ENCODE data around the gene PARP3.

The PARP3 gene

DNA sequence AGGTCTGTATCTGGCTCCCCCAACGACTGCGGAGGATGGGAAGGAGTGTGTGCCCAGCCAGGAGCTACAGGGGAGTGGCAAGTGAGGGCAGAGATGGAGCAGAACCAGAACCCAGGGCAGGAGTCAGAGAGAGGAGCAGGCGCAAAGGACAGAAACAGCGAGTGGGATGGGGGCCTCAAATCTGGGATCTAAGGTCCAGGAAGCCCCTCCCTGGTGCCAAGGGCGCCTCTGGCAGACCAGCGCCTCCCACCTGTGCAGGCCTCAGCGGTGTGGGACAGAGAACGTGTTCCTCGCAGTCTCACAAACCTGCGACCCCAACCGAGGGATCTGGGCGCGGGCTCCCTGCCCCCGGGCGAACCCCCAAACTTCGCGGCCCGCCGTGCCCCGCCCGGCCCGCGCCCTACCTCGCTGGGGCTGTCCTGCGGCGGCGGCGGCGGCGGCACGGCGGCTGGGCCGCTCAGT, 24.8 kb downstream of the PARP3 start:
- DNase-seq (ENCODE audit: low read depth in 2 of 2), result no peak

DNA sequence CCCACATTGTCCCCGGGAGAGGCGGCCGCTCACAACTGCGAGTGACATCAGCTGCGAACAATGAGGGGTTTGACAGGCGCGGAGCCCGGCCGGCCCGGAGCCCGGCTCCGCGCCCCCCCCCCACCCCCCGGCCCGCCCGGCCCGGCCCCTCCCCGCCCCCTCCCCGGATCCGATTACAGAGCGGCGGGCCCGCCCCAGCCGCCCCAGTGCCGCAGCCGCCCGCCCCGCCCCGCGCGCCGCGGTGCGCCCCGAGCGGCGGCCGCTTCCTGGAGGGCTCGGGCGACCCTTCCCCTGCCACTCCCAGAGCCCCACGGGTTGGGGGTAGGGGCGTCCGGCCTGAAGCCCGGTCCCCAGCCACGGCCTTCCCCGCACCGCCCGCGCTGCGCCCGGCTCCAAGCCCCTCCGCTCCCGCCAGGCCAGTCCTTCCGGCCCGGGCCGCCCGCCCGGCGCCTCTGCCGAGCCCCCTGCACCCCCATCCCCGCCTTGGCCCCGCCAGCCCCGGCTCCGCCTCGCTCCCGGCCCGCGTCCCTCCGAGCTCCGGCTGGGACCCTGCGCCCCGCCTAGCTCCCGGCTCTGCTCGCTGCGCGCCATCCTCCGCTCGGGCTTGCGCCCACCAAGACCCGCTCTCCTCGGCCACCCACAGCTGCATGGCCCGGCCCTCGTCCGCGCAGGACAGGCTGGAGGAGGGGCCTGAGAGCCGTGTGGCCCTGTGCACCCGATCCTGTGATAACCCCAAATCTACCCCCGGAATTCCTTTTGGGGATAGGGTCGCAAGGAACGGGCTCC, 25.4 kb downstream of the PARP3 start, which contains the start of gene PCBP4:
PCBP4 (minus strand) TSS at position 71 of the 786 bp plus-strand sequence. CDS start 6,214 bp downstream, outside the sequence.
- DNase-seq (ENCODE audit: low read depth in 2 of 2), result no peak

DNA sequence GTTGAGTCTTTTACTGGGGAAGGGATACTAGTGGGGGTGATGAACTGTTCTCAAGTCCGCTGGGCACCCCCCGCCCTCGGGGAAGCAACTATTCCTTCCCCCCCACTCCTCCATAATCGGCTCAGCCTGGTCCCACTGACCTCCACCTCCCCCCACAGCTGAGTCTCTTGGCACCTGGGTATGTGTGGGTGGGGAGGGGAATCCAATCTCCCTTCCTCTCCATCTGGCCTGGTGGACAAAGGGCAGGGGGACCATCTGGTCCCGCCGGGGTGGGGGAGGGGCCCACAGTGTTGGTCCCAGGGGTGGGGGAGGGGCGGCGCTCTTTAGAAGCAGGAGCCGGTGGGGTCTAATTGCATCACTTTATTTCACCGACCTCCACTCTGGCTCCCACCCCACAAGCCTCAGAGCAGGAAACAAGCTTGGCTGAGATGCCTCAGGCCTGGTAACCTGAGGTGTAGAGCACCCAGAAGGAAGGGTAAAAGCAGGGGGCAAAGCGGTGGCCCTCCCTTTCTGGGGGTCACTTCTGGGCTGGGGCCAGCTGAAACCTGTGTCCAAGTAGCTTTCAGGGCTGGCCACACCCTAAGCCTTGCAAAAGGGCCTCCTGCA, 26.1 kb downstream of the PARP3 start:
- no peak for DNase-seq (ENCODE audit: low read depth in 2 of 2)

DNA sequence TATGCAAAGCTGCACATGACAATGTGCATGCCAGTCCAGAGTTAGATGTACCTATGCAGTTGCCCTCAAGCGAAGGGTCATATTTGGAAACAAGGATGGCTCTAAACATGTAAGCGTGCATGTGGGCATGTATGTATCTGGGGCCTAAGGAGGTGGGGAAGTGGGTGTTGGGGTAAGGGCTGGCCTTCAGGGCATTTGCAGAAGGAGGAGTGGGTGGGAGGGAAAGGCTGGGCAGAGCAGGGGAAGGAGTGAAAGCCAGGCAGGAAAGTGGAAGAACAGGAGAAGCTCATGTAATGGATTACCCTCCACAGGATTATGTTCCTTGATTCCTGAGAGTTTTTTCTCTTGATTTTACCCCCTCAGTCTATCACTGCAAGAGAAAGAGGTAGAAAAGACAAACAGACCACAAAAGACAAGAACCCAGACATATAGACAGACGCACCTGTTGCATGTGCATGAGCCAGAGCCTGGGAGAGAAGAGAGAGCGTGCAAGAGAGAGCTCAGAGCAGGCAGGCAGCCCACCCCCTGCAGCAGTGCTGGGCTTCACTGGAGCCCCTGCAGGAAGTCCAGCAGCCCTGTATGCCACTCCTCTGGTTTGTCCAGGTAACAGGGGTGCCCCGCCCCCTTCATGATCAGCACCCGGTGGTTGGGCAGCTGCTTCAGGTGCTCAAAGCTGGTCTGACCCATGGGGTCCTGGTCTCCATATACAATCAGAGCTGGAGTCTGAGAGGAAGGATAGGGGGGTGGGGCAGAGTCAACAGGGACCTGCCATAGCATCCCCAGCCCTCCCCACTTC, 26.9 kb downstream of the PARP3 start:
- DNase-seq (ENCODE audit: low read depth in 2 of 2), result no peak

DNA sequence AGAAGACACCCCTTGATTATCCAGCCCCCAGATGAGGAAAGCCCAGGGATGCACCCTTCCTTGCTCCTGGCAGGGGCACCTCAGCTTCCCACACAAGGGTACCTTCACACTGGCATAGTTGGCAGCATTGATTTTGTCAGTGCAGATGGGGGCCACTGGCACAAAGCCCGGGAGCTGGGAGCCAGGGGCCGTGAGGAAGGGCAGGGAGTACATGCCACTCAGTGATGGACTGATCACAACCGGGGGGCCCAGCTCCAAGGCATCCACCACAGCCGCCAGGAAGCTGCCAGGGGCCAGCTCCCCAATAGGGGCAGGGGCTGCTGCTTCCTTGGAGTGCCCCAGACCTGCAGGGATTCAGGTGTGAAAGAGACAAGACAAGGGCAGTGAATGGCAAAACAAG, 27.7 kb downstream of the PARP3 start:
- DNase-seq (ENCODE audit: low read depth in 2 of 2), result no peak

- DNase-seq (ENCODE audit: low read depth in 2 of 2), result no peak
These were observed 28.6 kb downstream of the PARP3 start for GRCh38 chr3:51970606-51971300.

- DNase-seq (ENCODE audit: low read depth in 2 of 2), result no peak
These were observed 29.2 kb downstream of the PARP3 start for GRCh38 chr3:51971350-51971749.

DNA sequence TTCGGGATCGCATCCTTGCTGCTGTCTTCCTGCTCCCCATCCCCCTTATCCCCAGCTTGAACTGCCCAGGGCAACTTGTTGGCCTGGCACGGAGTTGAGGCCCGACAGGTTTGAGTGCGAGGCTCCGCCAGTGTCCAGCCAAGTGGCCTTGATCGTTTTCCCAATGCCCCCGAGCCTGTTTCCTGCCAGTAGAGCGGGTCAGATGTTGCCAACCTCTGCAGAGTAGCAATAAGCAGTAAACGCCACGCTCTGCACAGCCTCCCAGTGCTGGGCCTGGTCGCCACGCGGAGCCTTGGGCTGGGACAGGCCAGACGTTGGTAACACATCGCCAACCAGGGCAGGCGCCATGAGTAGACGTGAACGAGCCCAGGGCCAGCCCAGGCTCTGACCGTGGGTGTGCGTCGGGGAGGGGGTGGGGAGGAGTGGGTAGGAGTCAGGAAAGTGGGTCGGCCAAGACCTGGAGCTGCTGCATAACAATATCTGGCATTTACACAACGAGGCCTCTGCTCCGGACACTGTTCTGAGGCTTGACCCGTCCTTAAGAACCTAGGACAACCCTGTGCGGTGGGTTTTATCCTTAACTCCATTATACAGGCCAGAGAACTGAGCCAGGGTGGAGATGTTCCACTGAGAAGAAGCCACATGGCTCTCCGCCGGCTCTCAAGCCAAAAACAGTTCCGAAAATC, 32.3 kb downstream of the PARP3 start:
- no peak for DNase-seq (ENCODE audit: low read depth in 2 of 2)

DNA sequence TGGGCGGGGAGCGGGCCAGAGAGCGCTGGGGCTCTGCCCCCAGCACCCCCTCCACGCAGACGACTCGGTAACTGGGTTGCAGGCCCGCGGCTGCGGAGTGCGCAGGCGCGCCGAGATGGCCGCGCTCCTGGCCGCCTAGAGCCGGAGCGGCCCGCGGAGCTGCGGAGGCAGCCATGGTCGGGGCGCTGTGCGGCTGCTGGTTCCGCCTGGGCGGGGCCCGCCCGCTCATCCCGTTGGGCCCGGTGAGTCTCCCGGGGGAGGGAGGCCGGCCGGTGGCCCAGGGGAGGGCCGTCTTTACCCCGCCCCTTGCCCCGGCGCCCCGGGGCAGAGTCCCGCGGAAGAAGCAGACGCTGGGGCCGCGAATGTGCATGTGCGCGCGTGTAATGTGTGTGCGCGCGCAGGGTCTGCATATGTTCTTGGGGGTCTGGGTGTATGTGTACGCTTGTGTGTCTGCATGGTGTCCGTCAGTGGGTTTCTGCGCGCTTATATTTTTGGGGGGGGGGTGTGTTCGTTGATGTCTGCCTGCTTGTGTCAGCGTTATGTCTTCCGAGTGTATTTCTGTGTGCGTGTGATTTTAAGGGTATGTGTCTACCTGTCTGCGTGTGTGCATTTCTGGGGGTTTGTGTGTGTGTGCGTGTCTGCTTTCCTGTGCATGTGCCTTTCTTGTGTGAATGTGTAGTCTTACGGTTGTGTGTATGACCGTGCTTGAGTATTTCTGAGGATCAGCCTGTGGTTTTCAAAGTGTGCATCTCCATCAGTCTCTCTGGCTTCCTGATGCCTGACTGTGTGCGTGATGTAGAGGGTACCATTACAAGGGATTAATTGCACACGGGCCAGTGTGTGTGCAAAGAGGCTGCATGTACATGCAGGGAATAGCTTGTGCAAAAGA, 33.0 kb downstream of the PARP3 start, which contains the start of gene ABHD14A:
ABHD14A (plus strand) TSS at position 102 of the 889 bp plus-strand sequence; CDS start at position 174, 72 bp downstream.
- DNase-seq (ENCODE audit: low read depth in 2 of 2), result peak; percentile 38 to 54

GRCh38 chr3:51975852-51976549, 33.8 kb downstream of the PARP3 start:
- DNase-seq (ENCODE audit: low read depth in 2 of 2), result no peak

- DNase-seq (ENCODE audit: low read depth in 2 of 2), result no peak
These were observed 35.4 kb downstream of the PARP3 start for GRCh38 chr3:51977446-51978142.

DNA sequence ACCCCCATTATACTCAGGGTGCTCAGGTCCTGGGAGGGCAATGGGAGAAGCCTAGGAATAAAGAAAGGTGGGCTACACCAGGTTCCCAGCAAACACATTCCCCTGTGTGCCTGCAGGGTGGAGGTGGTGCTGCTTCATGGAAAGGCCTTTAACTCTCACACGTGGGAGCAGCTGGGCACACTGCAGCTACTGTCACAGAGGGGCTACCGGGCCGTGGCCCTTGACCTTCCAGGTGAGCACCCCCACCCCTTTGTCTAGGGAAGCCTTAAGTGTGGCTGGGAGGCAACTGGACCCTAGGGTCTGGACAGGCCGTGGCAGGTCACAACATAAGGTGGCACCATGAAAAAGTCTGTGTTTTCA, 36.0 kb downstream of the PARP3 start:
- no peak for DNase-seq (ENCODE audit: low read depth in 2 of 2)

DNA sequence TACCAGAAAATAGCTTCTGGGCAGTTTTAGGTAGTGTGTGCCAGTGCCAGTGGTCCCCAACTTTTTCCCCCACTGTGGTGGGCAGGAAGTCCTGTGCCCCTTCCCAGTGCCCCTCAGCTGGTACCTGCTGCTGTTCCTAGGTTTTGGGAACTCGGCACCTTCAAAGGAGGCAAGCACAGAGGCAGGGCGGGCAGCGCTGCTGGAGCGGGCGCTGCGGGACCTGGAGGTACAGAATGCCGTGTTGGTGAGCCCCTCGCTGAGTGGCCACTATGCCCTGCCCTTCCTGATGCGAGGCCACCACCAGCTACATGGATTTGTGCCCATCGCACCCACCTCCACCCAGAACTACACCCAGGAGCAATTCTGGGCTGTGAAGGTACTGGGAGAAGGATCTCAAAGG, 38.1 kb downstream of the PARP3 start:
- no peak for DNase-seq (ENCODE audit: low read depth in 2 of 2)

DNA sequence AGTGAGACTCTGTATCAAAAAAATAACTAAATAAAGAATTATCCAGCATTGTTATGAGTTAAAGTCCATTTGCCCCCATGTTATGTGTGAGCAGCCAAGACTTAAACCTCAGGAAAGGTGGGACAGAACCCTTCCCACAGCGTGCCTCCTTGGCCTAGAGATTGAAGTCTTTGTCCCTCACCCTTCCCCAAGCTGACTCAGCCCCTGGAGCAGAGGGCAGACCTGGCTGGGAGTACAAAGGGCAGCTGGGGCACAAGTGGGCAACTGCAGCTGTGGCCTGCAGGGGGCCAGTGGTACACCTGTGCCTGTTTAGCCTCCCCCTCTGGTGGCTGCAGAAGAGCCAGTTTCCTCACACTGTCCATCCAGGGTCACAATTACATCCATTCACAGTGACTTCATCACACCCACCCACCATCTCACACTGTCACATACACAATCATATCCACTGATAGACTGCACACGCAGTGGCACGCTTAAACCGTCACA, 40.2 kb downstream of the PARP3 start:
- no peak for DNase-seq (ENCODE audit: low read depth in 2 of 2)

- DNase-seq (ENCODE audit: low read depth in 2 of 2), result peak; percentile 68 to 79
These were observed 40.8 kb downstream of the PARP3 start, which contains the start of gene ACY1 for GRCh38 chr3:51982838-51983577. TSS of gene ACY1 (plus strand) at chr3:51983535. CDS start at chr3:51984065, 530 bp downstream.

- DNase-seq (ENCODE audit: low read depth in 2 of 2), result no peak
These were observed 41.6 kb downstream of the PARP3 start for GRCh38 chr3:51983578-51984268.

DNA sequence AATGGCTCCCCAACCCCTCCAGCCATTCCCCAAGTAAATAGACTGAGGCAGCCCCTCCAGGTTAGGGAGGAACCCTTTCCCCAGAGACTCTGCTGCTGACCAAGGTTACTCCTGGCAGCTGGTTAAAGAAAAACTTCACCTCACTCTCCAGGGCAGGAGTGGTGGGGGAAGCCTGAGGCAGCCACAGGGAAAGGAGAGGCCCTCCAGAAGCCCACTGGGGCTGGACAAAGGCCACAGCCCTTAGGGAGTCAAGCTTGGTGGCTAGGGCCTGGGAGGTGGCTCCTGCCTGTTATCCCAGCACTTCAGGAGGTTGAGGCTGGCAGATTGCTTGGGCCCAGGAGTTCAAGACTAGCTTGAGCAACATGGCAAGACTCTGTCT, 42.1 kb downstream of the PARP3 start:
- DNase-seq (ENCODE audit: low read depth in 2 of 2), result no peak
